H1 (cell line): ENCODE results near the gene CHAD. TPM values are rescaled to one million over a fixed set of nuclear protein-coding genes. Genes with fewer than 3 reads are reported as not detected.

Source experiments
- EZH2 ChIP-seq: fragments of 200-600 bp; sonication (generic); IDR thresholded peaks from 2 replicates; pipeline ENCODE4 v1.7.1; 2012; ENCODE audit warnings: low read depth, mild to moderate bottlenecking, moderate library complexity, low read length, inconsistent platforms; ENCODE audit not compliant: severe bottlenecking
- KDM5A ChIP-seq: fragments of 200-600 bp; IDR thresholded peaks from 2 replicates; pipeline ENCODE4 v1.7.1; 2012; ENCODE audit warnings: mild to moderate bottlenecking, low read length, inconsistent platforms, mixed read lengths
- SP1 ChIP-seq: IDR thresholded peaks from 2 replicates; pipeline ENCODE4 v1.6.1; 2011; ENCODE audit warnings: low read depth, low read length
- SP4 ChIP-seq: IDR thresholded peaks from 2 replicates; pipeline ENCODE4 v1.6.1; 2012; ENCODE audit warnings: low read length, inconsistent platforms
- SUZ12 ChIP-seq: fragments of 200-600 bp; sonication (generic); IDR thresholded peaks from 2 replicates; pipeline ENCODE4 v1.6.1; 2012; ENCODE audit warnings: mild to moderate bottlenecking, inconsistent platforms, low read length, moderate library complexity, mixed read lengths
- polyA plus RNA-seq, 7 experiments: library from polyadenylated mRNA; depleted of rRNA in 3 of 7; stranded (reverse) in 5 of 7; unstranded in 2 of 7; fragments of >200 nt in 5 of 7; fragments of 200-250 nt in 2 of 7; gene quantifications; 1 replicate in 5 of 7; 2 replicates in 1 of 7; 4 replicates in 1 of 7; pipeline versions ENCODE4 v1.2.1 to v1.2.3, GENCODE V29; 2011 to 2013; ENCODE audit warnings: missing spikeins in 2 of 7, mixed read lengths in 2 of 7
- total RNA-seq: library from RNA; stranded (reverse); fragmentation: NEBNext Ultra II Directional; extraction: Animal tissue kit (Norgen Biotek cat#: 25700); gene quantifications from 2 replicates; pipeline ENCODE4 v1.2.1, GENCODE V29; 2021

CHAD gene
- total and polyA plus RNA-seq, 2 of the 8 experiments (the other 6 are each of a cell fraction or from before 2014, with no cell fraction given) = 0.03 TPM; not detected in 1

DNA sequence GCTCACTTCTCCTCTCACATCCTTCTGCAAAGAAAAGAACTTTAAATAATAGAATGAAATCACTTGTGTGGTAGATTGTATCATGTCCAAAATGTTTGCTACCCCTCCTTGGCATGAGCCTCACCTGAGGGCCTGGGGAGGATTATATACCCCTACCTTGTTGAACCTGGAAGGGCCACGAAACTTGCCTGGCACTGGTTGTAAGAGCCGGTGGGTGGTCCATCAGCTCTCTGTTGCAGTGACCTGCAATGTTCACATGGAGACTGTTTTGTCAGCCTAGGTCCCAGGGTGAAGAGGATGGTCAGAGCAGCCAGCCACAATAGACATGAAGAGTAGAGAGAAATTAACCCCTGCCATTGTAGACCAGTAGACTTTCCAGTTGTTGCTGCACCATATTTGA lies 20.2 kb upstream of the CHAD start (continued):
- TF ChIP-seq SUZ12 (no peak), SP1 (no peak), KDM5A (no peak), SP4 (no peak), EZH2 (no peak)
